Neural crest cell (in vitro differentiated cells): Measurements from ENCODE around the gene VTI1B. TPM values are rescaled to one million over a fixed set of nuclear protein-coding genes. Genes with fewer than 3 reads are reported as not detected.
"Not testable (repeated sequence)": the region's sequence is repeated elsewhere in the genome, so short reads cannot be mapped to it uniquely, and the experiment has no call there.

ENCODE experiments used
- DNase-seq: peaks from one replicate; pipeline ENCODE4 v3.0.0; 2021; ENCODE audit warnings: low read depth, mixed read lengths, low spot score
- H3K27ac Mint-ChIP-seq: one replicate; pipeline ENCODE4 v1.8.0; 2021; ENCODE audit warnings: mild to moderate bottlenecking, mixed read lengths; ENCODE audit not compliant: unreplicated experiment
- H3K27me3 Mint-ChIP-seq: 2 replicates; pipeline ENCODE4 v1.8.0; 2021; ENCODE audit warnings: low read depth, mild to moderate bottlenecking, mixed read lengths
- H3K36me3 Mint-ChIP-seq: 2 replicates; pipeline ENCODE4 v1.8.0; 2021; ENCODE audit warnings: low read depth, mild to moderate bottlenecking, mixed read lengths
- H3K4me1 Mint-ChIP-seq: 2 replicates; pipeline ENCODE4 v1.8.0; 2021; ENCODE audit warnings: mixed read lengths
- H3K4me3 Mint-ChIP-seq: one replicate; pipeline ENCODE4 v1.8.0; 2021; ENCODE audit warnings: mild to moderate bottlenecking, mixed read lengths
- H3K9me3 Mint-ChIP-seq: 2 replicates; pipeline ENCODE4 v1.8.0; 2021; ENCODE audit warnings: mixed read lengths
- long read RNA-seq: library from polyadenylated mRNA; unstranded; transcript quantifications from one replicate; pipeline ENCODE4 v2.0.0, GENCODE V29; 2020
- total RNA-seq: library from RNA; stranded (reverse); gene quantifications from 2 replicates; pipeline ENCODE4 v1.2.1, GENCODE V29; 2021
- TF ChIP-seq, protein P1 (sequence below): fragments of 200-600 bp; sonication (generic); conservative IDR thresholded peaks from 2 replicates; pipeline ENCODE4 v1.5.0; 2021; ENCODE audit warnings: antibody characterized with exemption, mild to moderate bottlenecking

Gene VTI1B, protein sequence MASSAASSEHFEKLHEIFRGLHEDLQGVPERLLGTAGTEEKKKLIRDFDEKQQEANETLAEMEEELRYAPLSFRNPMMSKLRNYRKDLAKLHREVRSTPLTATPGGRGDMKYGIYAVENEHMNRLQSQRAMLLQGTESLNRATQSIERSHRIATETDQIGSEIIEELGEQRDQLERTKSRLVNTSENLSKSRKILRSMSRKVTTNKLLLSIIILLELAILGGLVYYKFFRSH
- total RNA-seq = 103 and 112 TPM in 2 replicates
- long read RNA-seq, full-length matches to known transcripts = 44 of 57 reads
- long read RNA-seq, partial matches to known transcripts = 3 of 57 reads
- long read RNA-seq, other reads (novel, unspliced or antisense) = 10 of 57 reads

DNA sequence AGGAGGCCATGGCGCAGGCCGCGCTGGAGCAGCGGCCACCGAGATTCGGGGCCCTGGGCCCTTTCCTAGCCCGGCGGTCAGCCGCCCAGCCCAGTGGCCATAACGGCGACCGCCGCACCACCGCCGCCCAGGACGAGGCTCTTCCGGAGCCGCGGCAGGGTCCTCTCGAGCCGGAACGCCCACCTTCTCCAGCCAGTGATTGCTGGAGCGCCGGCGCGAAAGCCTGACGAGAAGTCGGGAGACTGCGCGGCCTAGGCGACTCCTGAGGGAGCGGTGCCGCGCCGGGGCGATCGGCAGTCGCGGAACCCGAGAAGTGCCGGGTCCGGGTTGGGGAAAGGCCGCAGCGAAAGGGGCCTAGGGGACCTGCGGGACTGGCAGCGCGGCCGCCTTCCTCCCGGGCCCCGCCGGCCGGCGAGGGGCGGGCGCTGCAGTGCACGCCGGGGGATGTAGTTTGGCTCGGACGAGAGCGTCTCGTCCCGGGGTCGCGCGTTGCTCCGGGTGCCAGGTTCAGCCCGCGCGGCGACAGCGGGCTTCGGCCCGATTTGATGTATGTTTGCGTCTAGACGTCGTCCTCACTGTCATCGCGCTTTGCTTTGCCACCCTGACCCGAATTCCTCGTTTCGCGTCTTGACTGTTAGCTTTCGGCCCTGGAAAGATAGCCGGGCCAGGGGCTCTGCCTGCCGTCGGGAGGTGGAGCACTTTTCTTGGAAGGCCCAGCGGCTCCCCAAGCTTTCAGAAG, at the start of gene VTI1B:
VTI1B (minus strand) TSS at position 153 of the 739 bp plus-strand sequence; CDS start at position 10, 143 bp downstream.
- TF ChIP-seq, protein P1, sequence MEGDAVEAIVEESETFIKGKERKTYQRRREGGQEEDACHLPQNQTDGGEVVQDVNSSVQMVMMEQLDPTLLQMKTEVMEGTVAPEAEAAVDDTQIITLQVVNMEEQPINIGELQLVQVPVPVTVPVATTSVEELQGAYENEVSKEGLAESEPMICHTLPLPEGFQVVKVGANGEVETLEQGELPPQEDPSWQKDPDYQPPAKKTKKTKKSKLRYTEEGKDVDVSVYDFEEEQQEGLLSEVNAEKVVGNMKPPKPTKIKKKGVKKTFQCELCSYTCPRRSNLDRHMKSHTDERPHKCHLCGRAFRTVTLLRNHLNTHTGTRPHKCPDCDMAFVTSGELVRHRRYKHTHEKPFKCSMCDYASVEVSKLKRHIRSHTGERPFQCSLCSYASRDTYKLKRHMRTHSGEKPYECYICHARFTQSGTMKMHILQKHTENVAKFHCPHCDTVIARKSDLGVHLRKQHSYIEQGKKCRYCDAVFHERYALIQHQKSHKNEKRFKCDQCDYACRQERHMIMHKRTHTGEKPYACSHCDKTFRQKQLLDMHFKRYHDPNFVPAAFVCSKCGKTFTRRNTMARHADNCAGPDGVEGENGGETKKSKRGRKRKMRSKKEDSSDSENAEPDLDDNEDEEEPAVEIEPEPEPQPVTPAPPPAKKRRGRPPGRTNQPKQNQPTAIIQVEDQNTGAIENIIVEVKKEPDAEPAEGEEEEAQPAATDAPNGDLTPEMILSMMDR = peak; percentile 32
- peaks cover 3% of the 10 kb centered on the region for H3K36me3 Mint-ChIP-seq
- peak; percentile 72 for DNase-seq
- no peaks in the 10 kb centered on the region for H3K27me3 Mint-ChIP-seq
- H3K9me3 Mint-ChIP-seq = no peaks in the 10 kb centered on the region
- H3K27ac Mint-ChIP-seq = peak within 1 kb of the TSS; percentile 96
- H3K4me3 Mint-ChIP-seq = peak within 1 kb of the TSS; percentile 95
- peaks cover 29% of the 10 kb centered on the region for H3K4me1 Mint-ChIP-seq

DNA sequence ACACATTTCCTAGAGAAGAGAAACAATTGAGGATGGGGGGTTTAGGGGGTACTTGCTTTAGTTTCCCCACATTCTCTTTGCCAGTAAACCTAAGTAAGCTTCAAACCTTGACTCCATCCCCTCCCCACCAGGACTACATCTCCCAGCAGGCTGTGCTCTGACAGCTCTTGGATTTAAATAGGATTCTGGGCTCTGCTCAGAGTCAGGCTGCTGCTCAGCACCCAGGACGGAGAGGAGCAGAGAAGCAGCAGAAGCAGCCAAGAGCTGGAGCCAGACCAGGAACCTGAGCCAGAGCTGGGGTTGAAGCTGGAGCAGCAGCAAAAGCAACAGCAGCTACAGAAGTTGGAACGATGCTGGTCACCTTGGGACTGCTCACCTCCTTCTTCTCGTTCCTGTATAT, 47.9 kb upstream of the VTI1B start:
- H3K27ac Mint-ChIP-seq = no peak overlapping the region
- TF ChIP-seq, protein P1 = no peak
- no peak for DNase-seq

DNA sequence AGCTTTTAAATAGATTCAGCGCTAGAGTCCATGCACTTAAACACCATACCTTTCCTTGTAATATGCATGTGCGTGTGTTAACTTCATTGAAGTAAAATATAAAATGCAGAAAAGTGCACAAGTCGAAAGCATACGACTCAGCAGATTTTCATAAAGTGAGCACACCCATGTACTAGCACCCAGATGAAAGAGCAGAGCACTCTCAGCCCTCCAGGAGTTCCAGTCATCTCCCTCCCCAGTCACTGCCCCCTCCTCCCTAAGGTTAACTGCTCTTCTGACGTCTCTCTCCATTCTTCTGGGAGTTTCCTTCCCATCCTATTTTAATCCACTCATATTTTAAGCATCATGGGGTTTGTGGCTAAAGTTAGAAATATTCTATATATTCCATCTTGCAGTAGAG, 47.4 kb upstream of the VTI1B start:
- Mint-ChIP-seq H3K27me3 (peaks cover 32% of the 10 kb centered on the region), H3K27ac (no peak overlapping the region), H3K4me3 (no peak overlapping the region), H3K36me3 (no peaks in the 10 kb centered on the region), H3K9me3 (peaks cover 2% of the 10 kb centered on the region), H3K4me1 (no peaks in the 10 kb centered on the region)
- DNase-seq = no peak
- TF ChIP-seq, protein P1 = no peak

More for the DNA sequence above, 47.9 kb upstream of the VTI1B start:
- H3K36me3 Mint-ChIP-seq = no peaks in the 10 kb centered on the region
- H3K9me3 Mint-ChIP-seq = peaks cover 2% of the 10 kb centered on the region
- H3K4me3 Mint-ChIP-seq = no peak overlapping the region
- peaks cover 32% of the 10 kb centered on the region for H3K27me3 Mint-ChIP-seq
- no peaks in the 10 kb centered on the region for H3K4me1 Mint-ChIP-seq

DNA sequence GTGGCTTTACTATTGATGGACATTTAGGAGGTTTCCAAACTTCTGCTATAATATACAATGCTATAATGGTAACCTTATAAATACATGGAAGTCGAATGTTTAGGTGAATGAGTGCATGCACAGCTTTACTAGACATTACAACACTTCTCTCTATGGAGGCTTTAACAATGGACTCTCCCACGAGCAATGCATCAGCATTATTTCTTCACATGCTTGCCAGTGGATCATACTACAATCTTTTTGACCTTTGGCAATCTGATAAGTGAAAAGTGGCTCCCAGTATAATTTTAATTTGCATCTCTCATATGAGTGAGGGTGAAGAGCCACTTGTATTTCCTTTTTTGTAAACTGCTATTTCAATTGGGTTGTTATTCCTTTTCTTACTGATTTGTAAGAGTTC, 45.4 kb upstream of the VTI1B start:
- TF ChIP-seq, protein P1 = no peak
- no peaks in the 10 kb centered on the region for H3K4me1 Mint-ChIP-seq
- H3K27me3 Mint-ChIP-seq = peaks cover 32% of the 10 kb centered on the region
- DNase-seq = no peak
- no peaks in the 10 kb centered on the region for H3K9me3 Mint-ChIP-seq
- H3K36me3 Mint-ChIP-seq = no peaks in the 10 kb centered on the region
- H3K4me3 Mint-ChIP-seq = no peak overlapping the region
- H3K27ac Mint-ChIP-seq = no peak overlapping the region

- not testable (repeated sequence) for H3K27ac Mint-ChIP-seq, H3K4me1 Mint-ChIP-seq, H3K36me3 Mint-ChIP-seq, H3K9me3 Mint-ChIP-seq, H3K4me3 Mint-ChIP-seq, DNase-seq
- H3K27me3 Mint-ChIP-seq = peaks cover 31% of the 10 kb centered on the region
Measured at GRCh38 chr14:67719385-67719784, 45.0 kb upstream of the VTI1B start.

DNA sequence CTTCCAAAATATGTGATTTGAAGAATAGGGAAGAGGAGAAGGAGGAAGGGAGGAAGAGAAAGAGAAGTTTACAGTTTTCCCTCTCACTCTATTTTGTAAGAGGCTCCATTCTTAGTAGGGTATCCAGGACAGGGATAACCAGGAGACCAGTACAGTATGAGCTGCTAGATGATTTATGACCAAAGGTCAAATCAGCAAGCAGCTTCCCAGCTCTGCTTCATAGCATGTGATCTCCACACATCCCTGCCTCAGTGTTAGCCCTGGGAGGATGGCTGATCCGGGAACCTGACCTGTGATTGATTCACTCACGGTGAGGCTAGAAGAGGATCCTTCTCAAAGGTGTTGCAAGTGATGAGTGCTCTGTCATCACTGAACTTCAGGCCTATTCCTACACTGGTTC, 43.8 kb upstream of the VTI1B start:
- peaks cover 22% of the 10 kb centered on the region for H3K27me3 Mint-ChIP-seq
- DNase-seq = no peak
- no peaks in the 10 kb centered on the region for H3K4me1 Mint-ChIP-seq

More for the DNA sequence above, 43.8 kb upstream of the VTI1B start:
- H3K9me3 Mint-ChIP-seq = no peaks in the 10 kb centered on the region
- no peak overlapping the region for H3K4me3 Mint-ChIP-seq
- no peak overlapping the region for H3K27ac Mint-ChIP-seq
- H3K36me3 Mint-ChIP-seq = no peaks in the 10 kb centered on the region
- TF ChIP-seq, protein P1 = no peak
